ES-I3 (cell line): Measurements from ENCODE around the gene SNAPC2.
"Not testable (repeated sequence)": the region's sequence is repeated elsewhere in the genome, so short reads cannot be mapped to it uniquely, and the experiment has no call there.

Experiments used
- H3K36me3 ChIP-seq: 2 replicates; pipeline ENCODE4 v1.6.1; 2013; ENCODE audit warnings: mild to moderate bottlenecking, low read length, control low read depth, moderate library complexity; ENCODE audit not compliant: insufficient read depth
- H3K4me1 ChIP-seq: 2 replicates; pipeline ENCODE4 v1.6.1; 2013; ENCODE audit warnings: mild to moderate bottlenecking, control low read depth, low read length; ENCODE audit not compliant: insufficient read depth
- H3K9ac ChIP-seq: 2 replicates; pipeline ENCODE4 v1.6.1; 2013; ENCODE audit warnings: low read depth, mild to moderate bottlenecking, low read length, moderate library complexity
- H3K9me3 ChIP-seq: 2 replicates; pipeline ENCODE4 v1.6.1; 2013; ENCODE audit warnings: mild to moderate bottlenecking, low read length, moderate library complexity; ENCODE audit not compliant: control insufficient read depth, insufficient read depth

Gene SNAPC2

DNA sequence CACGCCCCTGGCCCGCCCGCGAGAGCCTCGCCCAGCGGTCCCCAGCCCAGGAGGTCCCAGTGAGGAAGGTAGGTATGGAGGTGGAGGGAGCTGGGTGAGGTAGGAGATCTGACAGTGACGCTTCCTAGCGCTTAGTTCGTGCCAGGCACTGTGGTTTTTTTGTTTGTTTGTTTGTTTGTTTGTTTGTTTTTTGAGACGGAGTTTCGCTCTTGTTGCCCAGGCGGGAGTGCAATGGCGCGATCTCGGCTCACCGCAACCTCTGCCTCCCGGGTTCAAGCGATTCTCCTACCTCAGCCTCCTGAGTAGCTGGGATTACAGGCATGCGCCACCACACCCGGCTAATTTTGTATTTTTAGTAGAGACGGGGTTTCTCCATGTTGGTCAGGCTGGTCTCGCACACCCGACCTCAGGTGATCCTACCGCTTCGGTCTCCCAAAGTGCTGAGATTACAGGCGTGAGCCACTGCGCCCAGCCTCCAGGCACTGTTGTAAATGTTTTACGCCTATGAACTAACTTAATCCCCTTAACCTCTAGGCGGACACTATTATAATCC is 2.0 kb upstream of the SNAPC2 start:
- not testable (repeated sequence) for H3K4me1 ChIP-seq, H3K36me3 ChIP-seq
- peak overlapping the region; percentile 63; the same call in 1 of the 2 replicates for H3K9ac ChIP-seq

DNA sequence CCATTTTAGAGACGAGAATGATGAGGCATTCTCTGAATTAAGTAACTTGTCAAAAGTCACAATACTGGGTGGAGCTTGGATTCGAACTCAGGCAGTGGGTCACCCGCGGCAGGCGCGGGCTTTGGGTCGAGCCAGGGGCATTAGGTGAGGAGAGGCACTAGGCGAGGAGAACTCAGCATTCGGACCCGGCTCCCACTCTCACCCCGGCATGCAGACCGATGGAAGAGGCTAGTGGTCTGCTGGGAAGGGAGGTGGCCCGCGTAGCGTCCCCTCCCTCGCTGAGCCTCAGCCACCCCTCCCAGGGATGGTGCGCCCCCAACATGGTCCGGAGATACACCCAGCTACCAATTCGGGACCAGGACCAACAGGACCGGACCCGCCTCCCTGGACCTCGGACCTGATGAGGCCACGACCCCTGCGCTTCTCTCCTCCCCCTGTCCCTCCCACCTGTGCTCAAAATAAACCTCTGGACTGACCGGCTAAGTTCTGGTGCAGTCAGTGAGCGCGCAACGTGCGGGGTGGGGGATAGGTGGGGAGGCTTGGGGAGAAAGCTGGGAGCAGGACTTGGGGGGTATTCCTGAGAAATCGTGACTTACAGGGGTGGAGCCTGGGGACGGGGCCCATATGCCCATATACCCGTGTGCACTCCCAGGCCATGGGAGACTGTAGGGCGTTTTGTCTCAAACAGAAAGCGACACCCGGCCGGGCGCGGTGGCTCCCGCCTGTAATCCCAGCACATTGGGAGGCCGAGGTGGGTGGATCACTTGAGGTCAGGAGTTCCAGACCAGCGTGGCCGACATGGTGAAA is 1.3 kb upstream of the SNAPC2 start:
- Histone ChIP-seq H3K4me1 (peaks cover 3% of the 10 kb centered on the region; the same call in 1 of the 2 replicates), H3K36me3 (no peaks in the 10 kb centered on the region), H3K9me3 (no peaks in the 10 kb centered on the region), H3K9ac (peak overlapping the region; percentile 71; the same call in 1 of the 2 replicates)

More for the DNA sequence above, 2.0 kb upstream of the SNAPC2 start:
- not testable (repeated sequence) for H3K9me3 ChIP-seq

- Histone ChIP-seq H3K36me3 (no peaks in the 10 kb centered on the region), H3K4me1 (peaks cover 3% of the 10 kb centered on the region; the same call in 1 of the 2 replicates), H3K9ac (peak overlapping the region; percentile 71; the same call in 1 of the 2 replicates), H3K9me3 (no peaks in the 10 kb centered on the region)
Measured at GRCh38 chr19:7920519-7921301, 572 bp downstream of the SNAPC2 start.

DNA sequence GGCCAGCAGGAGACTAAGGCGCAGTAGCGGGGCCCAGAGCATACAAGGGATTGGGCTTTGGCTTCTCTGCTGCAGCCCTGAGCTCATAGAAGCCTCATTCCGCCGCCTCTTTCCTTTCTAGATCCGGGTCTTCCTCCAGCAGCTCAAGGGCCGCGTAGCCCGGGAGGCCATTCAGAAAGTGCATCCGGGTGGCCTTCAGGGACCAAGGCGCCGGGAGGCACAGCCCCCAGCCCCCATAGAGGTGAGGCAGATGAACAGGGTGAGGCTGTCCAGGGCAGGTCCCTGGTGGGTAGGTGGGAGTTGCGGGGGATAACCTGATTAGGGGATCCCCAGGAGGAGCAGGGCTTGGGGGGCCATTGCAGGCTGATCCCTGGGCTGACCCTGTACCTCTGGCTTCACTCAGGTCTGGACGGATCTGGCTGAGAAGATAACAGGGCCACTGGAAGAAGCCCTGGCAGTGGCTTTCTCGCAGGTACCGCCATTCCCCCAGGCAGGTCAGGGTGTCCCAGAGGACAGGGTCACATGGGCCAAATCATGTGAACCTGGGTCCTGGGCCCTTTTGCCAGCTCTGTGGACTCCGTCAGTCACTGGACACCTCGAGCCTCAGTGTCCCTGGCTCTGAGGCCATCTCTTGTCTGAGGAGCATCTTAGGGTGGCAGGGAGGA is 1.3 kb downstream of the SNAPC2 start:
- Histone ChIP-seq H3K36me3 (no peaks in the 10 kb centered on the region), H3K9me3 (no peaks in the 10 kb centered on the region), H3K9ac (peak overlapping the region; percentile 31; the same call in 1 of the 2 replicates), H3K4me1 (peaks cover 3% of the 10 kb centered on the region; the same call in 1 of the 2 replicates)

GRCh38 chr19:7921967-7922835 is 2.1 kb downstream of the SNAPC2 start:
- peaks cover 3% of the 10 kb centered on the region; the same call in 1 of the 2 replicates for H3K4me1 ChIP-seq
- H3K36me3 ChIP-seq = no peaks in the 10 kb centered on the region
- no peaks in the 10 kb centered on the region for H3K9me3 ChIP-seq
- H3K9ac ChIP-seq = no peak overlapping the region

DNA sequence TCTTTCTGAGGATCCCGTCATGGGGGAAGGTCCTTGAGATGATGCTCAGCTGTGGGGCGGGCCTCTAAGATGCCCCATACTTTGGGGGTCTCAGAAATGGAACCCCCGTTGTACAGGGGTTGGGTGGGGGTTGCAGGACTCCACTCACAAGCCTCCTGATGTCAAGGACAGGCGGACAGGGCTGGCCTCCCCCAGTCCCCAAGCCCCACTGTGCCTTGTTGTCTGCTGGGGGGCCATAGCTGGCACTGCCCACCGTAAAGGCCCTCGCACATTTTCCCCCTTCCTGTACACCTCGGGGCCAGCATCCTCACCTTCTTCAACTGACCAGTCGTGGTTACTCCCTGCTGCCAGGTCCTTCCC is 2.7 kb downstream of the SNAPC2 start:
- Histone ChIP-seq H3K4me1 (peaks cover 3% of the 10 kb centered on the region; the same call in 1 of the 2 replicates), H3K9me3 (no peaks in the 10 kb centered on the region), H3K36me3 (no peaks in the 10 kb centered on the region), H3K9ac (no peak overlapping the region)

GRCh38 chr19:7923295-7924191 is 3.4 kb downstream of the SNAPC2 start:
- H3K36me3 ChIP-seq = no peaks in the 10 kb centered on the region
- no peaks in the 10 kb centered on the region for H3K9me3 ChIP-seq
- H3K9ac ChIP-seq = no peak overlapping the region
- peaks cover 3% of the 10 kb centered on the region; the same call in 1 of the 2 replicates for H3K4me1 ChIP-seq

GRCh38 chr19:7924241-7924640 is 4.1 kb downstream of the SNAPC2 start:
- Histone ChIP-seq H3K4me1 (peaks cover 3% of the 10 kb centered on the region; the same call in 1 of the 2 replicates), H3K9me3 (no peaks in the 10 kb centered on the region), H3K9ac (no peak overlapping the region), H3K36me3 (no peaks in the 10 kb centered on the region)

DNA sequence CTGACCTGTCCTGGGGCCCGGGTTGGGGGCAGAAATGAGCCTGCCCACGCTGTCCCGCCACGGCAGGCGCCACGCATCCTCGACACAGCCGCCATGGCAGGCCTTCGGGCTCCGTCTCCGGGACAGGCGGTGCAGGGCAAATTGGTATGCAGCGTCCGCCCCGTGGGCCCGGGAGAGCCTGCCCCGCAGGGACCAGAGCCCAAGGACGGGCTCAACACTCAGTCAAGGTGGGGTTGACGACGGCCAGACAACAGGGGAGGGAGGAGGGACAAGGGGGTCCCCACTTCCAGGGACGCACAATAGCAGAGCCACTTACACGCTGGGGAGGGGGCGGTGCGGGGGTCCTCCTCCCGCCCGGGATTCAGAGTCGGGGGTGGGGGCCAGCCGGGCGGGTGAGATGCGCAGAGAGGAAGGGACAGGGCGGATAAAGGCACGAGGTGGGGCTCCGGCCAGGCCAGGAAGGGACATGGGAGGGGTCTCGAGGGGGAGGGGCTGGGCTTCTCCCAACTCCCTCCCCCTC is 4.6 kb downstream of the SNAPC2 start:
- no peaks in the 10 kb centered on the region for H3K9me3 ChIP-seq
- peak overlapping the region; percentile 48; the same call in 1 of the 2 replicates for H3K9ac ChIP-seq
- no peaks in the 10 kb centered on the region for H3K36me3 ChIP-seq
- H3K4me1 ChIP-seq = peaks cover 3% of the 10 kb centered on the region; the same call in 1 of the 2 replicates

GRCh38 chr19:7925171-7925851 is 5.2 kb downstream of the SNAPC2 start:
- H3K36me3 ChIP-seq = no peaks in the 10 kb centered on the region
- H3K9ac ChIP-seq = peak overlapping the region; percentile 48; the same call in 1 of the 2 replicates
- peaks cover 3% of the 10 kb centered on the region; the same call in 1 of the 2 replicates for H3K4me1 ChIP-seq
- H3K9me3 ChIP-seq = no peaks in the 10 kb centered on the region

DNA sequence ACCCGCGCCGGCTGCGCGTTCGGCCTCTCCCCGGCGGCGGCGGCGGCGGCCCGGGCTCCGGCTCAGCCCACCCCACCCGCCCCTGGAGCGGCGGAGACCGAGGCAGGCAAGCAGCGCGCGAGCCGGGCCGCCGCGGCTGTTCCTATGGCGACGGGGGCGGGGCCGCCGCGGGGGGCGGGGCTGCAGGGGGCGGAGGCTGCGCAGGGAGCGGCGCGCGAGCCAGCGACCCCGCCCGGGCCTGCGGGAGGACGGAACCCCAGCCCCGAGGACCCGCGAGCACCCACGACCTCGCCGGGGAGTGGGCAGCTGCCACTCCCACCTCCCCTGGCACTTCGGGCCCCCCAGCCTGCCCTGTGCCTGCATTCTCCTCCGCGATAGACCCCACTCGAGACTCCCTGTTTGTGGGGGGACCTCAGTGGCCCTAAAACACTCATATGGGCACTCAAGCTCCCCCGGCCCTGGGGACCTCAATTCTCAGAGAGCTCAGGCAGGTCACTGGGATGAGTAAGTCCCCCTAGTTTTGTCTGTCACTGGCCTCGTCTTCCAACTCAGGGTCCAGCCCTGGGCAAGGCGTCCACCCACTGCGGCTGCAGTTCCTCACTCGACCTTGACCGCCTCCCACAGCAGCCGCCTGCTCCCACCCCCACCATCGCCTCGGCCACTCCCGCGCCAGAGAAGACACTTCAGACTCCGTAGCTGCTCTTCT is 6.0 kb downstream of the SNAPC2 start, which contains the start of gene CTXN1:
Gene CTXN1, minus strand, starts transcription at position 115 of the 706 bp plus-strand sequence. CDS start 597 bp downstream, outside the sequence.
- peaks cover 3% of the 10 kb centered on the region; the same call in 1 of the 2 replicates for H3K4me1 ChIP-seq
- H3K36me3 ChIP-seq = no peaks in the 10 kb centered on the region
- peak within 1 kb of the TSS; percentile 54; the same call in 1 of the 2 replicates for H3K9ac ChIP-seq
- no peaks in the 10 kb centered on the region for H3K9me3 ChIP-seq
